Measurements from ENCODE around the gene TPM2. TPM values are rescaled to one million over a fixed set of nuclear protein-coding genes. Genes with fewer than 3 reads are reported as not detected.
A peak's percentile ranks its signal among the peaks of the same experiment; 100 is the strongest.

TPM2 gene
- total RNA-seq, 3 donors from 2014 or later (not counting 1 experiment from before 2014, with no cell fraction given) = 20.9 to 23.8 (median 22.9) TPM

- H3K36me3 ChIP-seq (ENCODE audit: control insufficient read depth, insufficient read depth, low read length) = peaks cover 2% of the 10 kb centered on the region
- intact Hi-C loops (cut with micrococcal nuclease) = no loop called here
- Mint-ChIP-seq H3K36me3 (no peaks in the 10 kb centered on the region), H3K4me3 (peak overlapping the region; percentile 52), H3K4me1 (peaks cover 37 to 46% of the 10 kb centered on the region in 2 donors), H3K27ac (no peak overlapping the region), H3K27me3 (ENCODE audit: low read depth in 2 of 2) (no peaks in the 10 kb centered on the region), H3K9me3 (no peaks in the 10 kb centered on the region)
- no peaks in the 10 kb centered on the region for H3K9me3 ChIP-seq (ENCODE audit: control insufficient read depth, insufficient read depth, low read length)
- no peak for ATAC-seq
- peaks cover 44% of the 10 kb centered on the region for H3K4me1 ChIP-seq (ENCODE audit: control insufficient read depth, insufficient read depth, low read length)
- no peak for DNase-seq
- no peak overlapping the region for H3K4me3 ChIP-seq (ENCODE audit: low read length)
- no peaks in the 10 kb centered on the region for H3K27me3 ChIP-seq (ENCODE audit: control insufficient read depth, insufficient read depth, low read length)
- no peak overlapping the region for H3K27ac ChIP-seq (ENCODE audit: low read length)
- WGBS (ENCODE audit: insufficient coverage) = 100% methylated on average over 1 of the region's 1 CpG
- no peak for TF ChIP-seq CTCF (IDR thresholded peaks at IDR 0.05)
Observed at GRCh38 chr9:35666045-35666444, 23.7 kb downstream of the TPM2 start.

- ATAC-seq (no peak), DNase-seq (no peak)
- Histone ChIP-seq H3K27ac (ENCODE audit: low read length) (peak overlapping the region; percentile 64), H3K4me3 (ENCODE audit: low read length) (peak overlapping the region; percentile 58), H3K4me1 (ENCODE audit: control insufficient read depth, insufficient read depth, low read length) (peaks cover 50% of the 10 kb centered on the region), H3K9me3 (ENCODE audit: control insufficient read depth, insufficient read depth, low read length) (no peaks in the 10 kb centered on the region), H3K36me3 (ENCODE audit: control insufficient read depth, insufficient read depth, low read length) (peaks cover 8% of the 10 kb centered on the region), H3K27me3 (ENCODE audit: control insufficient read depth, insufficient read depth, low read length) (no peaks in the 10 kb centered on the region)
- H3K27ac Mint-ChIP-seq = peak overlapping the region; percentile 50 to 95
- H3K4me3 Mint-ChIP-seq = peak overlapping the region; percentile 91
- H3K9me3 Mint-ChIP-seq = no peaks in the 10 kb centered on the region
- intact Hi-C loops (cut with micrococcal nuclease) = no loop called here
- H3K4me1 Mint-ChIP-seq = peaks cover 40 to 52% of the 10 kb centered on the region in 2 donors
- no peak for TF ChIP-seq CTCF (IDR thresholded peaks at IDR 0.05)
- H3K27me3 Mint-ChIP-seq (ENCODE audit: low read depth in 2 of 2) = no peaks in the 10 kb centered on the region
- no peaks in the 10 kb centered on the region for H3K36me3 Mint-ChIP-seq
- WGBS (ENCODE audit: insufficient coverage) = 19% methylated on average over 3 of the region's 5 CpGs
Observed at GRCh38 chr9:35665471-35665818, 24.3 kb downstream of the TPM2 start.

- H3K9me3 Mint-ChIP-seq = no peaks in the 10 kb centered on the region
- peak within 1 kb of the TSS; percentile 91 for H3K4me3 Mint-ChIP-seq
- Histone ChIP-seq H3K9me3 (ENCODE audit: control insufficient read depth, insufficient read depth, low read length) (no peaks in the 10 kb centered on the region), H3K27me3 (ENCODE audit: control insufficient read depth, insufficient read depth, low read length) (no peaks in the 10 kb centered on the region), H3K4me1 (ENCODE audit: control insufficient read depth, insufficient read depth, low read length) (peaks cover 57% of the 10 kb centered on the region), H3K4me3 (ENCODE audit: low read length) (peak within 1 kb of the TSS; percentile 58), H3K36me3 (ENCODE audit: control insufficient read depth, insufficient read depth, low read length) (peaks cover 13% of the 10 kb centered on the region), H3K27ac (ENCODE audit: low read length) (peak within 1 kb of the TSS; percentile 64)
- ATAC-seq (peak; percentile 64 to 79 (median 69)), DNase-seq (peak; percentile 62 to 81)
- peak within 1 kb of the TSS; percentile 94 to 95 for H3K27ac Mint-ChIP-seq
- no peak for TF ChIP-seq CTCF (IDR thresholded peaks at IDR 0.05)
- H3K27me3 Mint-ChIP-seq (ENCODE audit: low read depth in 2 of 2) = no peaks in the 10 kb centered on the region
- intact Hi-C loops (cut with micrococcal nuclease) = no loop called here
- WGBS (ENCODE audit: insufficient coverage) = 10% methylated on average over 58 of the region's 58 CpGs
- H3K4me1 Mint-ChIP-seq = peaks cover 43 to 57% of the 10 kb centered on the region in 2 donors
- H3K36me3 Mint-ChIP-seq = no peaks in the 10 kb centered on the region
Observed at GRCh38 chr9:35664531-35665470, 24.9 kb downstream of the TPM2 start, which contains the start of gene ARHGEF39. TSS of gene ARHGEF39 (minus strand) at chr9:35665195. CDS start at chr9:35665169, 26 bp downstream.

Measured in natural killer cell (primary cell).